GM12878 (cell line): ENCODE data around the gene EML1. TPM values are rescaled to one million over a fixed set of nuclear protein-coding genes. Genes with fewer than 3 reads are reported as not detected.

Source experiments
- ATAC-seq: fragments of 200-7000 bp; cut with Tn5 transposase; 3 replicates; pipeline ENCODE4 v1.9.1; 2020; ENCODE audit warnings: mild to moderate bottlenecking, moderate library complexity
- BruUV-seq: library from RNA; stranded (reverse); fragments of 400-500 nt; replicated peaks from 2 replicates; lab custom pipeline; 2021; lab: Mats Ljungman, UMichigan
- CTCF ChIA-PET: fragments of 300-600 bp; sonication (Branson Sonifier 250); formaldehyde crosslinking; extraction: SDS; loops from one replicate; lab custom pipeline; 2021; ENCODE audit warnings: inconsistent platforms; lab: Yijun Ruan, JAX
- POLR2A ChIA-PET: fragments of 350-600 bp; formaldehyde crosslinking; extraction: SDS; loops from one replicate; lab custom pipeline; 2021; ENCODE audit warnings: inconsistent platforms; lab: Charles Lee
- RAD21 ChIA-PET: fragments of 300-600 bp; sonication (Branson Sonifier 250); formaldehyde crosslinking; loops from one replicate; lab custom pipeline; 2023; ENCODE audit warnings: antibody characterized with exemption; ENCODE audit not compliant: unreplicated experiment; lab: Charles Lee
- SMC1A ChIA-PET: fragments of 300-600 bp; sonication (Branson Sonifier 250); formaldehyde crosslinking; loops from one replicate; lab custom pipeline; 2023; ENCODE audit not compliant: unreplicated experiment, uncharacterized antibody; lab: Charles Lee
- DNase-seq: peaks from one replicate; pipeline ENCODE4 v3.0.0-alpha.2; 2011; ENCODE audit warnings: low read depth, low spot score
- FAIRE-seq: peaks from 3 replicates; lab custom pipeline; 2011; peaks lifted over from hg19 to GRCh38; lab: Jason Lieb, UNC
- H2AFZ ChIP-seq: 2 replicates; pipeline ENCODE4 v1.6.0; 2011; ENCODE audit warnings: low read depth, low read length, control low read depth; ENCODE audit not compliant: control insufficient read depth
- H3K27ac ChIP-seq: 2 replicates; pipeline ENCODE4 v1.5.1; 2011; ENCODE audit warnings: control low read depth; ENCODE audit not compliant: control insufficient read depth, insufficient read depth
- H3K27me3 ChIP-seq, 2 experiments: replicated peaks in 1 of 2; 2 replicates each; pipeline versions ENCODE4 v1.6.0 to v1.6.1; 2011; ENCODE audit warnings: low read length in 1 of 2; ENCODE audit not compliant: control insufficient read depth in 2 of 2, insufficient read depth in 2 of 2
- H3K36me3 ChIP-seq, 2 experiments: 2 replicates each; pipeline ENCODE4 v1.5.1; 2011; ENCODE audit warnings: low read length in 1 of 2; ENCODE audit not compliant: control insufficient read depth in 2 of 2, insufficient read depth in 2 of 2
- H3K4me1 ChIP-seq: 2 replicates; pipeline ENCODE4 v1.6.1; 2011; ENCODE audit warnings: mild to moderate bottlenecking, low read length, moderate library complexity, mixed read lengths; ENCODE audit not compliant: control insufficient read depth, insufficient read depth
- H3K4me2 ChIP-seq: 2 replicates; pipeline ENCODE4 v1.6.0; 2011; ENCODE audit warnings: control low read depth; ENCODE audit not compliant: control insufficient read depth, insufficient read depth
- H3K4me3 ChIP-seq: fragments of 200-600 bp; sonication (generic); 2 replicates; pipeline ENCODE4 v1.5.1; 2016
- H3K79me2 ChIP-seq: 2 replicates; pipeline ENCODE4 v1.6.0; 2011; ENCODE audit warnings: low read length; ENCODE audit not compliant: control insufficient read depth, insufficient read depth
- H3K9ac ChIP-seq: 2 replicates; pipeline ENCODE4 v1.8.0; 2011; ENCODE audit warnings: low read length, control low read depth, mixed read lengths; ENCODE audit not compliant: control insufficient read depth, insufficient read depth
- H3K9me3 ChIP-seq: replicated peaks from 3 replicates; pipeline ENCODE4 v1.5.1; 2011; ENCODE audit warnings: mild to moderate bottlenecking, low read length; ENCODE audit not compliant: control insufficient read depth, insufficient read depth
- H4K20me1 ChIP-seq: 2 replicates; pipeline ENCODE4 v1.6.0; 2011; ENCODE audit not compliant: control insufficient read depth, insufficient read depth
- GABPA ChIP-seq: IDR thresholded peaks from 2 replicates; pipeline ENCODE4 v1.6.1; 2014; ENCODE audit warnings: antibody characterized with exemption, low read depth, mild to moderate bottlenecking, inconsistent platforms
- GATAD2B ChIP-seq: fragments of 450-650 bp; conservative IDR thresholded peaks from 2 replicates; pipeline ENCODE4 v1.6.1; 2017; ENCODE audit warnings: low read depth, mild to moderate bottlenecking, moderate library complexity
- JUNB ChIP-seq: IDR thresholded peaks from 2 replicates; pipeline ENCODE4 v1.6.1; 2016; ENCODE audit warnings: antibody characterized with exemption, mild to moderate bottlenecking
- MTA2 ChIP-seq: fragments of 450-650 bp; IDR thresholded peaks from 2 replicates; pipeline ENCODE4 v1.6.1; 2016; ENCODE audit warnings: low read depth, mild to moderate bottlenecking, moderate library complexity
- ZBED1 ChIP-seq: IDR thresholded peaks from 2 replicates; pipeline ENCODE4 v1.6.1; 2016; ENCODE audit warnings: borderline replicate concordance
- ZBTB4 ChIP-seq: fragments of 450-650 bp; formaldehyde crosslinking; IDR thresholded peaks from 2 replicates; pipeline ENCODE4 v1.4.0; 2022; ENCODE audit warnings: mild to moderate bottlenecking, moderate library complexity
- WGBS: methylation state at CpG from one replicate; pipeline ENCODE4 v1.1.6; 2016; ENCODE audit warnings: low lambda C conversion rate; ENCODE audit not compliant: insufficient replicate concordance, insufficient coverage; ENCODE audit errors: missing lambda C conversion rate; 5-methylcytosine and 5-hydroxymethylcytosine counted together
- in situ Hi-C: fragments of 300-500 bp; cut with MboI; formaldehyde crosslinking; loops from 9 replicates; pipeline ENCODE4 v1.14.3; 2018; ENCODE audit warnings: mixed read lengths
- intact Hi-C: fragments of 100-400 bp; cut with micrococcal nuclease; formaldehyde crosslinking; loops from one replicate; pipeline ENCODE4 v1.14.2; 2022; ENCODE audit not compliant: unreplicated experiment
- polyA plus RNA-seq, 11 experiments: library from polyadenylated mRNA; depleted of rRNA in 4 of 11; unstranded in 6 of 11; stranded (reverse) in 5 of 11; fragments of >200 nt; fragmentation: Nextera tagmentation in 4 of 11; fragmentation: Illumina TruSeq in 1 of 11; extraction: Ambion mirVana in 4 of 11; extraction: Trizol in 1 of 11; gene quantifications; 1 replicate in 1 of 11; 2 replicates in 10 of 11; pipeline versions ENCODE4 v1.2.1 to v1.2.3, GENCODE V29; 2011 to 2016; ENCODE audit warnings: inconsistent platforms in 2 of 11, missing spikeins in 2 of 11, low read depth in 1 of 11
- total RNA-seq, 4 experiments: library from RNA; depleted of rRNA in 3 of 4; stranded (reverse); fragments of >200 nt in 3 of 4; fragmentation: Illumina TruSeq in 1 of 4; extraction: Trizol in 1 of 4; gene quantifications; 2 replicates each; pipeline versions ENCODE4 v1.2.1 to v1.2.3, GENCODE V29; 2013 to 2021

Gene EML1
- total and polyA plus RNA-seq, 10 of the 15 experiments (the other 5 are each of a cell fraction or from before 2014, with no cell fraction given), result 0.05 to 3.4 (median 0.11) TPM; not detected in 3

DNA sequence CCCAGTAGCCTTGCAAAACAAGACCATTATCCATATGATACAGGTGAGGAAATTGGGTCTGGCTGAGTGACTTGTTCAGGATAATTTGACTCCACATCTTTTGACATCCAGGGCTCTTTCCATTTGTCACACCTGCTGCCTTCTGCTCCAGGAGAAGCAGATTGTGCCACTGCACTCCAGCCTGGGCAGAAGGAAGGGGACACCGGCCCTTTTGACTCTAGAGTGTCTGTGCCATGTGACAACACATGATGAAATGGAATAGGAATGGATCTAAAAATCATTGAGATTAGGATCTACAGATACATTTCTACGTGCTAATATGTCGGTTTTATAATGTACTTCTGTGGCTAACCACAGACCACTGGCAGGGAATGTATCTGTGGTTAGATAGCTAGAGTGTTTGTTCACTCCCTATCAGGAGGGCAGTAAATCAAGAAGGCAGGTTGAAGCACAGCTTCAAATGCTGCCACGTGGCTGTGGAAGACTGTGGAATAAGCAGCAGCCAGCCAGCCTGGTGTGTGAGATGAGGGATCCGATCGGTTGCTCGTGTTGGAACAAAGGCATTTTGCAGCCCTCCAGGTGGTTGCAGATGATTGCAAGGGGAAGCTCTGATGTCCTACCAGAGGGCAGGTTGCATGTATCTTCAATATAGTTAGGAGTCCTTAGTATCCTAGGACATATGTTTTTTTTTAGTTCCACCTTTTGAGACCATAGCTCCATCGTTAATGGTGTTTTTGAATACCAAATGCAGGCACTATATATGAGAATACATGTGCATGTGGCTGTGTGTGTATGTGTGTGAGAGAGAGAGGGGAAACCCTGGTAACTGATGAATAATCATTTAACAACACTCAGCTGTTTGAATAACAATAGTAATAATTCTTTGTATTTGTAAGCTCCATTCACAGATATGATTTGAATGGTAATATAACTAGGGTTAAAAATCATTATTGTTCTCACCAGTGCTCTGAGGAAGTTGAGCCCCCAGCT, 28.6 kb downstream of the EML1 start:
- Histone ChIP-seq H3K4me2 (no peak overlapping the region), H3K9ac (no peak overlapping the region), H3K27me3 (peaks cover 0 to 7% of the 10 kb centered on the region in 2 experiments; a peak in 2 of 4 replicates), H3K4me1 (no peaks in the 10 kb centered on the region), H2AFZ (no peak overlapping the region), H3K36me3 (no peaks in the 10 kb centered on the region), H4K20me1 (no peaks in the 10 kb centered on the region), H3K79me2 (no peaks in the 10 kb centered on the region), H3K4me3 (no peak overlapping the region), H3K27ac (no peak overlapping the region), H3K9me3 (no peaks in the 10 kb centered on the region)
- TF ChIP-seq GATAD2B (no peak), JUNB (no peak), MTA2 (no peak), GABPA (no peak), ZBTB4 (CRISPR knock-in tag) (no peak), ZBED1 (no peak)
- WGBS, result 6% methylated on average over 8 of the region's 8 CpGs
- ATAC-seq (no peak), DNase-seq (no peak), FAIRE-seq (no peak)
- SMC1A ChIA-PET, result interaction anchor here (0.6 to 0.8 kb wide), 2 partner anchors 30 to 152 kb away, joined by 3 read pairs; no protein-coding TSS in a partner anchor
- RAD21 ChIA-PET, result interaction anchor here (0.7 kb wide), 1 partner anchor 124 kb away, joined by 4 read pairs; no protein-coding TSS in a partner anchor
- no TSS peak for BruUV-seq
- in situ Hi-C loops (no loop called here), intact Hi-C loops (no loop called here)
- CTCF ChIA-PET, result interaction anchor here (0.6 to 1.2 kb wide), 3 partner anchors 28 to 318 kb away, joined by 3 to 5 read pairs (median 3); no protein-coding TSS in a partner anchor
- POLR2A ChIA-PET, result no interaction called here
